Pulmonary artery endothelial cell (primary cell): ENCODE measurements around the gene GRID1. TPM values are rescaled to one million over a fixed set of nuclear protein-coding genes. Genes with fewer than 3 reads are reported as not detected.

Experiments
- DNase-seq: peaks from one replicate; pipeline ENCODE4 v3.0.0-alpha.2; 2011; ENCODE audit warnings: low read depth, low spot score
- total RNA-seq: library from RNA; depleted of rRNA; stranded (reverse); fragments of >200 nt; gene quantifications from 2 replicates; pipeline ENCODE4 v1.2.3, GENCODE V29; 2014

The GRID1 gene
- total RNA-seq, 1 donor from 2014 or later: not detected

- DNase-seq: no peak
Observed at GRCh38 chr10:86370006-86370585, 3.5 kb upstream of the GRID1 start.

- no peak for DNase-seq
Observed at GRCh38 chr10:86368987-86369386, 2.4 kb upstream of the GRID1 start.

GRCh38 chr10:86368046-86368445, 1.5 kb upstream of the GRID1 start:
- no peak for DNase-seq

GRCh38 chr10:86367152-86367951, 757 bp upstream of the GRID1 start:
- no peak for DNase-seq

GRCh38 chr10:86366902-86367151, 232 bp upstream of the GRID1 start:
- no peak for DNase-seq

GRCh38 chr10:86365346-86366032, 1.1 kb downstream of the GRID1 start:
- DNase-seq: no peak

- no peak for DNase-seq
Observed at GRCh38 chr10:86364491-86365345, 1.9 kb downstream of the GRID1 start.

GRCh38 chr10:86363833-86364490, 2.6 kb downstream of the GRID1 start:
- no peak for DNase-seq

- DNase-seq: no peak
Observed at GRCh38 chr10:86363184-86363832, 3.3 kb downstream of the GRID1 start.

- no peak for DNase-seq
Observed at GRCh38 chr10:86362586-86363183, 3.9 kb downstream of the GRID1 start.

GRCh38 chr10:86362129-86362527, 4.5 kb downstream of the GRID1 start:
- DNase-seq: no peak

GRCh38 chr10:86361156-86362128, 5.2 kb downstream of the GRID1 start:
- no peak for DNase-seq

GRCh38 chr10:86360657-86361056, 5.9 kb downstream of the GRID1 start:
- DNase-seq: no peak

- no peak for DNase-seq
Observed at GRCh38 chr10:86359954-86360353, 6.6 kb downstream of the GRID1 start.

- no peak for DNase-seq
Observed at GRCh38 chr10:86359111-86359510, 7.5 kb downstream of the GRID1 start.

GRCh38 chr10:86357676-86358075, 8.9 kb downstream of the GRID1 start:
- DNase-seq: no peak

- no peak for DNase-seq
Observed at GRCh38 chr10:86357041-86357440, 9.6 kb downstream of the GRID1 start.

GRCh38 chr10:86356296-86356695, 10.3 kb downstream of the GRID1 start:
- DNase-seq: no peak

GRCh38 chr10:86355571-86356038, 11.0 kb downstream of the GRID1 start:
- no peak for DNase-seq
